ENCODE measurements around the gene TSPAN33.

Gene TSPAN33

DNA sequence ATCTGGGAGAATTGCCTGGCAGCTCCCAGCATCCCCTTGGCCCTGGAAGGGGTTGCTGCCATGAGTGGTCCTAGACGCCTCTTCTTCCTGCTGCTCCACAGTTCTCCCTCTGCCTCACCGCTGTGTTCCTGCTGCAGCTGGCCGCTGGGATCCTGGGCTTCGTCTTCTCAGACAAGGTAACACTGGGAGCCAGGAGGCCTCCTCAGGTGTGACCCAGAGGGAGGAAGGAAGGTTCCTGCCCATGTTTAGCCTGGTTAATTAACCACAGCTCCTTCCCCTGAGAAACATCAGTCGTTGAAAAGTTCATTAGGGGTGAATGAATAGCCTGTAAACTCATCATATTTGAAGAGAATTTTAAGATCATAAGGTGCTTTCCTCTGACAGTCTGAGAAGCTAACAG is 18.2 kb downstream of the TSPAN33 start:
- Histone ChIP-seq H3K27me3 (replicated peaks) (no peaks in the 10 kb centered on the region), H3K27ac (no peak overlapping the region), H3K36me3 (replicated peaks) (no peaks in the 10 kb centered on the region), H3K4me3 (ENCODE audit: low read depth, low read length) (no peak overlapping the region)
- no peak for TF ChIP-seq CTCF (IDR thresholded peaks at IDR 0.05; ENCODE audit: low read depth, low read length, missing control alignments)
- in situ Hi-C loops (cut with HindIII; ENCODE audit: low pct_ligation_motif_present, low sequenced_read_pairs): no loop called here
- no peak for DNase-seq

DNA sequence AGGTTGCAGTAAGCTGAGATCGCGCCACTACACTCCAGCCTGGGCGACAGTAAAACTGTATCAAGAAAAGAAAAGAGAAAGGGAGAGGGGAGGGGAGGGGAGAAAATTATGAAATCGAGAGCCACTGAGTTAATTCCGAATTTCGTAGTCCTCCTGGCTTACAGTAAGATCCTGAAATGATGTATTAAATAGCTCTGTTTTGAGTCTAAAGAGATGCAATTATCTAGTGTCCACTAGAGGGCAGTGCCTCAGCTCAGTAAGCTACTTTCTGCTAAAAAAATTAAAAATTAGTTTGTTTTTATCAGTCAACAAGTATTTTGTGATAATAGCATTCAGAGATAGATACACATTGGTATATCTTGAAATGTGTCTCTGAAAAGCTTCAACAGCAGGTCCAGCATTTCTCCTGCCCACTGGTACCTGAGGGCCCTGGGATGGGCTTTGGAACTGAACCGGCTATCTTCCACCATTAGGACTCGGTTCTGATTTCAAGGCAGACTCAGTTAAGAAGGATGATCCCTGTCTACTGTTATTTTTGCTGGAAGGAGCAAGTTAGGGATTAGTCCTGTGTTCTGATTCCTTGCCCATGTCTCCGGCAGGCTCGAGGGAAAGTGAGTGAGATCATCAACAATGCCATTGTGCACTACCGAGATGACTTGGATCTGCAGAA is 19.5 kb downstream of the TSPAN33 start:
- peak; percentile 75 for TF ChIP-seq CTCF (IDR thresholded peaks at IDR 0.05; ENCODE audit: low read depth, low read length, missing control alignments)
- Histone ChIP-seq H3K27ac (no peak overlapping the region), H3K4me3 (ENCODE audit: low read depth, low read length) (no peak overlapping the region), H3K36me3 (replicated peaks) (no peaks in the 10 kb centered on the region), H3K27me3 (replicated peaks) (no peaks in the 10 kb centered on the region)
- DNase-seq: peak; percentile 41
- in situ Hi-C loops (cut with HindIII; ENCODE audit: low pct_ligation_motif_present, low sequenced_read_pairs): no loop called here

DNA sequence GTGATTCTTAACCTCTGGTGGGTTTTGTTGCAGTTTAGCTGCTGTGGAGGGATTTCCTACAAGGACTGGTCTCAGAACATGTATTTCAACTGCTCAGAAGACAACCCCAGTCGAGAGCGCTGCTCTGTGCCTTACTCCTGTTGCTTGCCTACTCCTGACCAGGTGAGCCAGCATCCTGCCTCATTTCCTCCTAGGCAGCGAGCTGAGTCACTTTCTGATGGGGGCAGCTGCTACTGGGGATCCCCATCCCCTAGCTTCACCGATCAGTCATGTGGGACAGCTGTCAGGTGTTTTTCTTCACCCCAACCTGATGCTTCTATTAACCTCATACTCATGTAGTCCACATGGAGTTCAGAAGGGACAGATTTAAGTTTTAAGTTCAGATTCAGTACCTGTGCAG is 22.2 kb downstream of the TSPAN33 start:
- no peaks in the 10 kb centered on the region for H3K27me3 ChIP-seq (replicated peaks)
- H3K27ac ChIP-seq: no peak overlapping the region
- no peak for TF ChIP-seq CTCF (IDR thresholded peaks at IDR 0.05; ENCODE audit: low read depth, low read length, missing control alignments)
- no peak for DNase-seq
- no peak overlapping the region for H3K4me3 ChIP-seq (ENCODE audit: low read depth, low read length)
- no peaks in the 10 kb centered on the region for H3K36me3 ChIP-seq (replicated peaks)
- in situ Hi-C loops (cut with HindIII; ENCODE audit: low pct_ligation_motif_present, low sequenced_read_pairs): no loop called here

DNA sequence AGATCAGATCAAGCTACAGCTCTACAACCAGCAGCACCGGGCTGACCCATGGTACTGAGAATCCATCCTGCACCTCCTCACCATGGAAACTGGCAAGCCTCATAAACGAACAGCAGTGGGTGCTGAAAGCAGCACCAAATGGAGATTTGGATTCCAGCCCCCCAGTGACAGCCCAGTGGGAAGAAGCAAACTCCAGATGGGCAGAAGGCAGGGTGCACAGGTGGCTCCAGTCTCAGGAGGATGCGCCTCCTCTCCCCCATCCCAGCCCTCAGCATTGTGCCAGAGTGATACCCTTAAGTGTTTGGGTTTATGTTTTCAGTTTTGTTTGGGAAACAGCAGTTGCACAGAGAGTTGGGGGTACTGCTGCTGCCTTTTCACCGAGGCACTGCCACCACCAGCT is 23.3 kb downstream of the TSPAN33 start:
- Histone ChIP-seq H3K4me3 (ENCODE audit: low read depth, low read length) (no peak overlapping the region), H3K36me3 (replicated peaks) (no peaks in the 10 kb centered on the region), H3K27ac (no peak overlapping the region), H3K27me3 (replicated peaks) (no peaks in the 10 kb centered on the region)
- in situ Hi-C loops (cut with HindIII; ENCODE audit: low pct_ligation_motif_present, low sequenced_read_pairs): no loop called here
- DNase-seq: no peak
- TF ChIP-seq CTCF (IDR thresholded peaks at IDR 0.05; ENCODE audit: low read depth, low read length, missing control alignments): no peak

DNA sequence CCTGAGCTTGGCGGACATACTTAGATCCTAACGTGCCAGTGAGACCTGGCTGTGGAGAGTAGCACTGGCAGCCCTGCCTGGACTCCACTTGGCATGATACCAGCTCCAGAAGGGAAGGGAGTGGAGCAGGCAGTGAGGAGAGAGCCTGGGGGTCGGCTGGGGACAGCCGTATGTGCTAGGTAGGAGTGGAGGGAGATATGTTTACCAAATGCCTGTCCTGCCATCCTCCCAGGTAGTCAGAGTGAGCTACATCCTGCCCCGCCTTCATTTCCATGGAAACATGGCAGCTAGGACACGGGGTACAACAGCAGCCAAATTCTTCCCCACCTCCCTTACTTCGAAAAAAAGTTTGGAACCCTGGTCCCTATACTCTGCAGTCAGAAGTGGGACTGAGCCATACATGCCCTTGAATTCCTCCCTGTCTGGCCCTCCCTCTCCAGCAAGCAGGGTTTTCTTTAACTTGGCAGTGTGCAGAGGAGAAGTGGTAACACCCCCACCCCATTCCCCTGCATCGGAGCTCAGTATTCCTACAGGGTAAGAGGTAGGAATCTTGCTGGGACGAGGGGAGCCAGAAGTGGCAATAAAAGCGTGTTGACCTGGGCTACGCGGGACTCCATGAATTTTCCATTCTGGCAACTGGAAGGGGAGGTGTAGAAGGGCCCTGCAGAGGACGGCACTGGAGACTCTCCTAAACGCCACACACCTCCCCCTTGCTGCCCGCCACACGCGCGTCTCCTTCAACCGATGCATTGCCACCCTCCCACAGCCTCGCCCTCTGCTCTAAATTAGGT is 23.9 kb downstream of the TSPAN33 start:
- Histone ChIP-seq H3K36me3 (replicated peaks) (no peaks in the 10 kb centered on the region), H3K27ac (no peak overlapping the region), H3K27me3 (replicated peaks) (no peaks in the 10 kb centered on the region), H3K4me3 (ENCODE audit: low read depth, low read length) (peak overlapping the region; percentile 59)
- DNase-seq: no peak
- in situ Hi-C loops (cut with HindIII; ENCODE audit: low pct_ligation_motif_present, low sequenced_read_pairs): no loop called here
- no peak for TF ChIP-seq CTCF (IDR thresholded peaks at IDR 0.05; ENCODE audit: low read depth, low read length, missing control alignments)

Data from brain microvascular endothelial cell (primary cell).